Activated gamma-delta T cell (primary cell): Measurements from ENCODE around the gene CSTPP1.

Source experiments
- DNase-seq: peaks from one replicate; lab custom pipeline; 2025; lab: John Stamatoyannopoulos, UW
- total RNA-seq, 2 donors: gene quantifications; one replicate each; lab custom pipeline; 2026; lab: John Stamatoyannopoulos, UW

CSTPP1 gene, protein sequence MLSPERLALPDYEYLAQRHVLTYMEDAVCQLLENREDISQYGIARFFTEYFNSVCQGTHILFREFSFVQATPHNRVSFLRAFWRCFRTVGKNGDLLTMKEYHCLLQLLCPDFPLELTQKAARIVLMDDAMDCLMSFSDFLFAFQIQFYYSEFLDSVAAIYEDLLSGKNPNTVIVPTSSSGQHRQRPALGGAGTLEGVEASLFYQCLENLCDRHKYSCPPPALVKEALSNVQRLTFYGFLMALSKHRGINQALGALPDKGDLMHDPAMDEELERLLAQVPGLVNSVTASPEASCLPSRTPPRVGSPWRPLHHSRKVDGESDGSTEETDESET
- 13.3 to 15.9 reads per million in 2 donors for total RNA-seq

DNA sequence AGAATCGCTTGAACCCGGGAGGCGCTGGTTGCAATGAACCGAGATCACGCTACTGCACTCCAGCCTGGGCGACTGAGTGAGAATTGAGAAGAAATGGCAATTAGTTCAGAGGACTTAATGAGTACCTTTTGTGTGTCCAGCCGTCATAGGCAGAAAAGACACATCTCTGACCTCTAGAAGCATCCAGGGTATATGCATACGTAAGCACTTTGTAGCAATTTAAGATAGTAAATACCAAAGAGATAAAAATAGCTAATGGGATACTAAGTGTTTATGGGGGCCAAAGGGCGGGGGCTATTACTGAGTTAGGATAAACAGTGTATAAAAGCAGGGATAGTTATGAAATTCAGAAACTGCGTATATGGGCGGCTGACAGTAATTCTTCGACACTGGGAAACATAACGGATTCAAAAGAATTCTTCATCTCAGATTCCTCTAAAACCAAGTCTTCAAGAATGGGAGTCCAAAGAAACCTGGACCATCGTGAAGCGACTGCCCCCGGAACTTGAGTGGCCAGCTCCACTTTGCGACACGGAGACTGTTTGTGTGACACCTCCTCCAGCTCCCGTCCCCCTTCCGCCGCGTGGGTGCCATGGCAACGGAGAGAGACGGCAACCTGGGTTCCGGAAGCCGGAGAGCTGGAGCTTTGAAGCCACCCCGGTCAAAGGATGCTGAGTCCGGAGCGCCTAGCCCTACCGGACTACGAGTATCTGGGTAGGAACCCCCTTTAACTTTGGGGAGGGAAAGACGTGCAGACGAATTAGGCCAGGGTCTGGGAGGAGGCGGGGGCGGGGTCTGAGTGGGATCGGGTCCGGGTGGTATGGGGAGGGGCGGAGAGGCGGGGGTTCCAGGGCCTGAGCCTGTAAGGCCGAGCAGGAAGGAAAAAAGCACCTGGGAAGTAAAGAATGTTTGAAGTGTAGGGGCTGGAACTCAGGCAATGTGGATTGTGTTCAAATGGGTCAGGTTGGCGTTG is at the start of gene CSTPP1:
Gene CSTPP1, plus strand, starts transcription at position 624 of the 973 bp plus-strand sequence. Its CDS starts 45 bp downstream, at position 669.
- DNase-seq = peak; percentile 79

DNA sequence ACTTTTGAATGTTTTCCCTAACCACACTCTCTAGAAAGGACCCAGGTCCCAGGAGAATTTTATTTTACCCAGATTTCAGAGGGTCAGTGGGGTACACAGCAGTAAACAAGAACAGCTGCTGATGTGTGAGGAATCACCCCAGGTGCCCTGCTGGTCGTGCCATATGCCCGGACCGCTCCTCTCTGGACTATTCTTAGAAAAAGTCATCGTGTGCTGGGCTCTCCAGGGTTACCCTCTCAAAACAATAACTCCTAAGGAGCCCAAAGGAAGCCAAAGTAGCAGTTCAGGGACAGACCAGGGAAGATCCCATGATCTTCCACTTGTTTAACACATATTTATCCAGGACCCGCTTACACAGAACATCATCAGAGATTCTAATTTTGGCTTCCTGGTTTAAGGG is 47.9 kb upstream of the CSTPP1 start:
- DNase-seq = no peak

DNA sequence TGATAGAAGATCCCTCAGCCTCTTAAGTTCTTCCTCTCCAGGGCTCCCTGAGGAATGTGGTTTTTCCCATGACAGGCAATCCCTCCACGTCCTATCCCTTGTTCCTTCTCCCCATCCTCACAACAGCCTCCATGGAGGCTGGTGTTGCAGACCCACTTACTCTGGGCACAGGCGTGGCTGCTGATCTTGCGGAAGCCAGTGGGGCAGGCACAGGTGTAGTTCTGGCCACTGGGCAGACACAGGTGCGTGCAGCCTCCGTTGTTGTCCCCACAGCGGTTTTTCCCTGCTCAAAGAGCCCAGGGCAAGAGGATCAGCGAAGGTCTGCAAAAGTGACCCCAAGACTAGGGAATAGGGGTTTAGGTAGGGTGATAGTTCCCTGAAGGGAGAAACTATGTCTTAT is 47.3 kb upstream of the CSTPP1 start:
- no peak for DNase-seq

DNA sequence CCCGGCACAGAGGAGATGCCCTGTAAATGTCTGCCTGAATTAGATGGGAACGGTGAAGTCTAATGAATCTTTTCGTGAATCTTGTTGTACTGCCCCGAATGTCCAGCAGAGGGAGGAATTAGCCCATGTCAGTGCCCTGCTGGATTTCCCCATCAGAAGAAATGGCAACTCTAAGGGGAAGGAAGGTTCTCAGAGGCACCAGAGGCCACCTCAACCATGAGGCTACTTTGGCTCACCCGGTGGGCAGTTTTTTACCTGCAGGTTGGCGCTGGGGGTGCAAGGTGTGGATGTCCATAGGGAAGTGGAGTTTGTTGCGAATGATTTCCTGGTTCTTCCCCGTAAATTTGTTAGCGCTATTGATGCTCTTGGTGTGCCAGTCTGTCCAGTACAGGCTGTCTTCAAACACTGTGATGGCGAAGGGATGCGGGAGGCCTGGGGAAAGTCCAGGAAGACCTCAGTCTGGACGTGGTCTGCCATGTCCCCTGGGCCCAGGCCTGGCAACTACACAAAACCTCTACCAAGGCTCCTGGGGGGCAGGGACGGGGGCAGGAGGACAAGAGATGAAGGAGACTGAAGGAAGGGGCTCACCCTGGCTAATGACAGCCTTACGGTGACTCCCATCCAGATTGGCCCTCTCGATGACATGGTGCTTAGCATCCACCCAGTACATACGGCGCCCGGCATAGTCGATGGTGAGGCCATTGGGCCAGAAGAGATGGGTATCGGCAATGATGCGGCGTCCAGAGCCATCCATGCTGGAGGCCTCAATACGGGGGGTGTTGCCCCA is 46.7 kb upstream of the CSTPP1 start:
- DNase-seq = no peak

DNA sequence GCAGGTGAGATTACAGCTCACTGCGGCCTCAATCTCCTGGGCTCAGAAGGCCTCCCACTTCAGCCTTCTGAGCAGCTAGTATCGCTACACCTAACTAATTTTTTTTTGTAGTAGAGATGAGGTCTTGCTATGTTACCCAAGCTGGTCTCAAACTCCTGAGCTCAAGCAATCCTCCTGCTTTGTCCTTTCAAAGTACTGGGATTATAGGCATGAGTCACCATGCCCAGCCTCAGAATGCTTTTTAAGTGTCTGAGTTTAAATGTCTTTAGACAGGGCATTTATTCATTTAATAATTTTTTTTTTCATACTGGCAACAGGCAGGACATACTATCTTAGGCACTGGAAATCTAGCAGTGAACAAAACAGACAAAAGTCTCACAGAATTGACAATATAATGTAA is 45.9 kb upstream of the CSTPP1 start:
- no peak for DNase-seq

DNA sequence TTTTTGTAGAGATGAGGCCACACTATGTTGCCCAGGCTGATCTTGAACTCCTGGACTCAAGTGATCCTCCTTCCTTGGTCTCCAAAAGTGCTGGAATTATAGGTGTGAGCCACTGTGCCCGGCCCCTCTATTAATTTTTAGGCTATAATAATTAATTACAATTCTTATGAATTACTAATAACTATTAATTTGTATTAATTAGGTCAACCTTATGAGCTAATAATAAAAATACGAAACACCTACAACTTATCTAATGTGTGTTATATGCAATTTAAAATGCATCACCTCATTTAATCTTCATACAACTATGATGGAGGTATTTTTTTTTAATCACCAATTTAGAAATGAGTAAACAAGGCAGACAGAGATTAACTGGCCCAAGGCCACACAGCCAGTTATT is 44.5 kb upstream of the CSTPP1 start:
- DNase-seq = no peak

DNA sequence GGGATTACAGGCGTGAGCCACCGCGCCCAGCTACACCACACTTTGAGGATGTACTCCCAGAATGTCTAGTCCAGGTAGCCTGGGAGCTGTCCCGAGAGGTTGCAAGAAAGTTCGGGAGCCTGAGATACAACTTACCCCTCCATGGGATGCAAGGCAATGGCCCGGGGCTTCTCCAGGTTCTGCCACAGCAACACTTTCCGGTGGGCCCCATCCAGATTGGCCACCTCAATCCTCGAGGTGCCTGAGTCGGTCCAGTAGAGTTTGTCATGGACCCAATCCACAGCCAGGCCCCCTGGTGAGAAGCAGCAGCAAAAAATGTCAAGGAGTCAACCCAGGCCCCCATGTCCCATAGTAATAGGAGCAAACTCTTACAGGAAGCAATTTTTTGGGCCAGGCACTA is 43.7 kb upstream of the CSTPP1 start:
- DNase-seq = no peak

DNA sequence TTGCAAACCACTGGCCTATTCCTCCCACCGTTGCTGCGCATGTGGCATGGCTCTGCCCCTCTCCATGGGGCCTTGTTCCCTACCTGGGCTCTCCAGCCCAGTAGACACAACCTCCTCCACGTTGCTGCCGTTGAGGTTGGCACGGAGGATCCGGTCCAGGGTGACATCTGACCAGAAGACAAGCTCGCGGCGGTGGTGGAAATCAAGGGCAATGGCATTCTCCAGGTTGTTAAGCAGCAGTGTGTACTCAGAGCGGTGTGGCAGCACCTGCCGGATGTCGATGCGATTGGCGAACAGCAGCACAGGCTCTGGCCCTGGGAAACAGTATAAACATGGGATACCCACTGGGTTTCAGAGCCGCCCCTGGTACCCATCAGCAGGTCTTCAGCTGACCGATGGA is 42.1 kb upstream of the CSTPP1 start:
- DNase-seq = no peak

DNA sequence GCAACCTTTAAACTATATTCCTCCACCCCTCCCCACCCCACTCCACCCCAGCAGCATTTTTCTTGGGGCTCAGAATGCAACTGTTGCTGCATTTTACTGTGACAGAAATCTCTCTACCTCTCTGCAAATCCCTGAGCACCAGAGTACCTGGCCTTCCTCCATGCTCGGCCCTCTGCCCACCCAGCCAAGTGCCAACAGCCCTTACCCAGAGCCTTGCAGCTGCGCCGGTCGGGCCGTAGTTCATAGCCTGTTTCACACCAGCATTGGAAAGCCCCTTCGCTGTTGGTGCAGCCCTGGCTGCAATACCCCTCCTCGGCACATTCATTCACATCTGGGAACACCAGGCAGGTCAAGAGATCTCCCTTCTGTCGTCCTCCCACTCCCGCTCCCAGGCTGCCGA is 41.6 kb upstream of the CSTPP1 start:
- DNase-seq = no peak

DNA sequence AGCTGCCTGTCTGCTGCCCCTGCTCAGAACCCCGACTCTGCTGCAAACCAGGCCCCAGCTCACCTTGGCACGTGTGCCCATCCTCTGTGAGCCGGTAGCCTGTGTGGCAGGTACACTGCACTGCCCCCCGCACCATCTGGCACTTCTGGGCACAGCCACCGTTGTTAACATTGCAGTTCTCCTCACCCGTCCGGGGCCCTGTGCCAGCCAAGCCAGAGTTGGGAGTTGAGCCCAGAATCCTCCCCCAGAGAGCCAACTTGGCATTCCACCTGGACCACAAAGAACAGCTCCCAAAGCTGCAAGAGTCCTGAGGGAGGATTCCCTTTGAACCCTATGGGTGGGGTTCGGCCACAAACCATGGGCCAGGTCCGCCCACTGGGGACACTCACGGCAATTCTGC is 40.7 kb upstream of the CSTPP1 start:
- DNase-seq = no peak

DNA sequence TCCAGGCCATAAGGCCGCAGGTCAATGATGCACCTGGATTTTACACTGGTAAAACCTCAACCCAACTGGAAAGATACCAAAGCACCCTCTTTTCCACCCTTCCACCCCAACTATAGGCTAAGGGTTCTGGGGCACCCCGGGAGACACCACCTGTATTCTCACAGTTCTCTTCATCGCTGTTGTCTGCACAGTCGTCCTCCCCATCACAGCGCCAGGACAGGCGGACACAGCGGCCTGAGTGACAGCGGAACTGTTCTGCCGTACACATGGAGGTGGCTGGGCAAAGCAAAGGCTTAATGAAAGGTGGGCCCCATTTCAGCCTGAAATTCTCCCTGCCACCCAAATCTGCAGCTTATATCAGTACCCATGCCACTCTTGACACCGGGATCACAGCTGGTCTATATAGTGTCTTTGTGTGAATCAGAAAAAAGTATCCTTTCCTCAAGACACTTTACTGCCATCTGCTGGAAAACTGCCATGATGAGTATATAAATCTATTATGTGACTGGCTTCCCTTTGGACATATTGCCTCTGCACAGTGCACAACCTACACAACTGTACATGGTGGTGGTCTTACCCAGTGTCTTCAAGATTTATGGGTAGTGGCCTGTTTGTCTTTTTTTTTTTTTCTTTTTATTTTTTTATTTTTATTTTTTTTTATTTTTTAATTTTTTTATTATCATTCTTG is 39.7 kb upstream of the CSTPP1 start:
- no peak for DNase-seq

DNA sequence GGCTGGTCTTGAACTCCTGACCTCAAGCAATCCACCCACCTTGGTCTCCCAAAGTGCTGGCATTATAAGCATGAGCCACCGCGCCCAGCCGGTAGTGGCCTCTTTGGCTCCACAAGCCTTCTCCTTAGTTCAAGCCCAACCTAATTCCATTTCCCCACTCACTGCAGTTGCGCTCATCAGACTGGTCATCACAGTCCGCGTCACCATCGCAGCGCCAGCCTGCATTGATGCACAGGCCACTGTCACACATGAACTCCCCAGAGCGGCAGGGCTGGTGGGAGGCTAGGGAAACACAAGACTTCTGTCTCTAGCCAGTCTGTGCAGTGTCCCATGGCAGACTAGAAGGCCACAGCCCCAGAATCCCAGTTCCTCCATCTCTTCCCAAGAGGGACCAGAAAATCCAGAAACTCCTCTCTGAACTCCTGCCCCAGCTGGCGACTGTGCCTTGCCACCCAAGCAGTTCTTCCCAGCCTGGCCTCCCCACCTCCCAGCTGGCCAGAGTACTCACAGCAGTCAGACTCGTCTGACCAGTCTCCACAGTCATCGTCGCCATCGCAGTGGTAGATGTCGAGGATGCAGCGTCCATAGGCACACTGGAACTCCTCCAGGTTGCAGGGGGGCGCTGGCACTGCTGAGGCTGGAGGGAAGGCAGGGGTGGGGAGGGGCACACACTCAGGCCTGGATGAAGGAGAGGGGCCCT is 38.0 kb upstream of the CSTPP1 start:
- no peak for DNase-seq

DNA sequence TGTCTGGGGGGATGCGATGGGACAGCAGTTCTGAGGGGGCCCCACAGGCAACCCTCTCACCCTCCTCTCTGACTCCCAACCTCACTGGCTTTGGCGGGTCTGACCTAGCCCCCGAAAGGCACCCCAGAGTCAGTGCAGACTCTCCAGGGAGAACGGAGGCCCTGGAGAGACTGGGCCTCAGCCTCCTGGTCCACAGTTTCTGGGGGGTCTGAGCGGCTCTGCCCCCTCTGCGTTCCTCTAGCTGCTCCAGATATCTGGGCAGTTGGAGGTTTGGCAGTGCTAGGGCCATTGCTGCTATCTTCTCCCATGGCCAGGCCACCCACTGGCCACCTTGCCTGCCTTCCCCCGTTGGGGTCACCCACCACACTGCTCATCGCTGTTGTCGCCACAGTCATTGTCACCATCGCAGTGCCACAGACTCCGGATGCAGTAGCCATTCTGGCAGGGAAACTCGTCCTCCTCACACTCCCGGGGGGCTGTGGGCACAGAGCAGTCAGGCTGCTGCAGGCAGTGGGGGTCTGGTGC is 37.0 kb upstream of the CSTPP1 start:
- no peak for DNase-seq

DNA sequence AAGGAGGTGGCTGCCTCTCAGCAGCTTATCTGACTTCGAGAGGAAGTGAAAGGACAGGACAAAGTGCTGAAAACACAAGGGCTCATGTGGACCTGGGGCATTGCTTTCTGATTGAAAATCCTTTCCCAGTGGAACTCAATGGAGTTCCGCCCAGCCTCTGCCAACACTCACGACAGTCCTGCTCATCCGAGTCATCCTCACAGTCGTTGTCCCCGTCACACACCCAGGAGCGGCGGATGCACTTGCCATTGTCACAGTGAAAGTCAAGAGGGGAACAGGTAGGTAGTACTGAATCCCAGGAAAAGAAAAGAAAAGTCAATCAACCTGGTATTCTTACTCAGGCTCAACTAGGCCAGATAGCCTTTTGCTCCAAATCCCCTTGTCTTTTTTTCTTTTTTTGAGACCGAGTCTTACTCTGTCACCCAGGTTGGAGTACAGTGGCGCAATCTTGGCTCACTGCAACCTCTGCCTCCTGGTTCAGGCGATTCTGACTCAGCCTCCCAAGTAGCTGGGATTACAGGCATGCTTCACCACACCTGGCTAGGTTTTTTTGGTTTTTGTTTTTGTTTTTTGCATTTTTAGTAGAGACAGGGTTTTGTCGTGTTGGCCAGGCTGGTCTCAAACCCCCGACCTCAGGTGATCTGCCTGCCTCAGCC is 36.3 kb upstream of the CSTPP1 start:
- no peak for DNase-seq

DNA sequence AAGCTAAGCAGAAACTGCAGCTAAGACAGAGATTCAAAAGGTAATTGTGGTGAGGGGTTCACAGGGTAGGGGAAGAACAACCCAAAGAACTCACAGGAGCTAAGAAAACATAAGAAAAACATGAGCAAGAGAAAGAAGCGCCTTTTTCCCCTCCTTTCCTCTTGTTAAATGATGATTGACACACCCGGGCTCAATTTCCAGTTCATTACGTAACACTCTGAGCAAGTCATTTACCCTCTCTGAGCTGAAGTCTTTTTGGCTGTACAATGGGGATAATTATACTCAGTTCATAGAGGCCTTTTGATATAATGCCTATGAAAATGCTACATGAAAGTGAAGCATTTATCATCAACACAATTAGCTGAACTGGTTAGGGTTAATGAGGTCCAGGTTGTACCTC is 35.4 kb upstream of the CSTPP1 start:
- DNase-seq = no peak

DNA sequence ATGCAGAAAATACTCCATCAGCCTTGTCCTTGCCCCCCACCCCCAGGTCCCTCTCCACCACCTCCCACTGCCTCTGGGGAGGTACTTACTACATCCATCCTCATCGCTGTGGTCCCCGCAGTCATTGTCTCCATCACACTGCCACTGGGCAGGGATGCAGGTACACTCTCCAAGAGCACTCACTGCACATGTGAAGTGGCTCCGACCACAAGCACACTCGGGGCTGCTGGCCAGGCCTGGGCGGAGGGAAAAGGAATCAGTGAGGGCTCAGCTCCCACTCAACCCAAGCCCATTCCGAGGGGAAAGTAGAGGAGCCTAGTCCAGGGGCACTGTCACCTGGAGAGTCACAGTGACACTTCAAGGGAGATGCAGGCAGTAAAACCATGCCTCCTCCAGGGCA is 33.9 kb upstream of the CSTPP1 start:
- DNase-seq = no peak

DNA sequence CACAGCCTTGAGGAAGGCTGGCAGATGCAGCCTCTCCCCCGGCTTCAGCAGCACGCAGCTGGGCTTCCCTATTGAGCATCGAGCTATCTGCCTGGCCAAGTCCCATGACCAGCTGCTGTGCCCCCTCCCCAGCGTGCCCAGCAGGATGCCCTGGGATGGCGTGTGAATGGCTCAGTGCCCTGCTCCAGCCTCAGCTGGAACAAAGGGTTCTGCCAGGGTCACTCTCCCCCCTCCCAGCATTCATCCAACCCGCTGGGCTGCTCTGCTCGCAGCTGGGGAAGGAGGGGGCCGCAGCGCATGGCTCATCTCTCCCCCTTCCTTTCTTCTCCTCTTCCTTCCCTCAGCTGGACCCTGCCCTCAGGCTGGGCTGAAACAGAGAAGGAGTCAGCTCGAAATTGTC is 32.7 kb upstream of the CSTPP1 start:
- DNase-seq = no peak

DNA sequence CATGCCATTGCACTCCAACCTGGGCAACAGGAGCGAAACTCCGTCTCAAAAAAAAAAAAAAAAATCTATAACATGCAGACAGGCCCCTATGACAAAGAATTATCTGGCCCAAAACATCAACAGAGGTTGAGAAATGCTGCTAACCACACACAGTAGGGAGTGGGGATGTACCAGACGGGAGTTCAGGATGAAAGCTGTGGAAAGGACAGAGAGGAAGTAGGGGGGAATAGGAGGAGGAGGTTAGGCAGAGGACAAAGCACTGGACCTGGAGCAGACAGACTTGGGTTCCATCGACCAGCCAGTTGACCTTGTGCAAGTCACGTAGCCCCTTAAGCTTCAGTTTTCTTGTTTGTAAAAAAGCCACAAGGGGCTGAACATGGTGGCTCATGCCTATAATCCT is 30.8 kb upstream of the CSTPP1 start:
- no peak for DNase-seq

DNA sequence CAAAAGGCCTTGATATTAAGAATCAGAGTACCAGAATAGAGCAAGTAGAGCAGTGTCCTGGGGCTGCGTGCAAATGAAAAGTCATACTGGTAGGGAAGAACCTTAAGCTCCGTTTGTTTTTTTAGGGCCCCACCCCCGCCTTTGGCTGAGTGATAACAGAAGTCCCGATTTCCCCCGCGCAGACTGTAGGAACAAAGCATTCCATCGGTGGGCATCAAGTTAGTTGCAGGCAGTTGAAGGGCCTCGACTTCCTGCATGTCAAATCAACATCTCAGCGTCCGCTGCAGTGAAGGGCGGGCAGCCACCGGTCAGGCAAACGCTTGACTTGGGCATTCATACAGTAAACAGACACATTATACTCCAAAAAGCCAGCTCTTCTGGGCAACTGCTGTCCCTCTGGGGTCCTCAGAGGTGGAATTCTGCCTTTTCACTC is 29.9 kb upstream of the CSTPP1 start:
- DNase-seq = no peak

DNA sequence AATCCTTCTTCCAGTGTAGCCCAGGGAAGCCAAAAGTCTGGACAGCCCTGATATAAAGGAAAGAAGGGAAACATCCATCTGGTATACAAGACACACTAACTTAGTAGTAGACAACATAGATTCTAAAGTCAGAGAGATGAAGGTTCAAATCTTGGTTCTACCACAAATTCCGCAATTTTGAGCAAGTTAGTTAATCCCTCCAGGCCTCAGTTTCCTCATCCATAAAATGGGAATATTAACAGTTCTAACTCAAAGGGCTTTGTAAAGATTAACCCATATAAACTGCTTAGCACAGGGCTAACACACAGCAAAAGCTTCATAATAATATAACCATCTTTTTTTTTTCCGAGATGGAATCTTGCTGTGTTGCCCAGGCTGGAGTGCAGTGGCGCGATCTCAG is 29.0 kb upstream of the CSTPP1 start:
- no peak for DNase-seq
